Stimulated activated effector memory CD8-positive, alpha-beta T cell treated with anti-CD3 and anti-CD28 coated beads, Interleukin-12 subunit alpha, Interleukin-12 subunit beta, amount 100 ng/mL, for 72 hours (primary cell): ENCODE results near the gene KPNA4.
A peak's percentile ranks its signal among the peaks of the same experiment; 100 is the strongest.
"Not testable (repeated sequence)": the region's sequence is repeated elsewhere in the genome, so short reads cannot be mapped to it uniquely, and the experiment has no call there.

ENCODE experiments used
- ATAC-seq: fragments of 150-1000 bp; cut with Tn5 transposase; 2 replicates; pipeline ENCODE4 v1.10.0; 2021
- DNase-seq, 2 donors: peaks; one replicate each; pipeline ENCODE4 v3.0.0; 2021 to 2022; ENCODE audit warnings: low spot score in 2 of 2
- H3K27ac Mint-ChIP-seq: one replicate; pipeline ENCODE4 v1.8.0; 2022; ENCODE audit warnings: mild to moderate bottlenecking, mixed read lengths
- H3K36me3 Mint-ChIP-seq: one replicate; pipeline ENCODE4 v1.8.0; 2022; ENCODE audit warnings: mild to moderate bottlenecking, mixed read lengths
- H3K4me1 Mint-ChIP-seq: one replicate; pipeline ENCODE4 v1.8.0; 2022; ENCODE audit warnings: mixed read lengths
- H3K4me3 Mint-ChIP-seq: one replicate; pipeline ENCODE4 v1.8.0; 2022; ENCODE audit warnings: mild to moderate bottlenecking, mixed read lengths
- H3K9me3 Mint-ChIP-seq: one replicate; pipeline ENCODE4 v1.8.0; 2022; ENCODE audit warnings: mixed read lengths

Gene KPNA4

GRCh38 chr3:160554980-160555379, 10.4 kb downstream of the KPNA4 start:
- Mint-ChIP-seq H3K36me3 (no peaks in the 10 kb centered on the region), H3K4me3 (no peak overlapping the region), H3K9me3 (no peaks in the 10 kb centered on the region), H3K4me1 (peaks cover 60% of the 10 kb centered on the region), H3K27ac (no peak overlapping the region)
- DNase-seq (no peak), ATAC-seq (no peak)

- no peak overlapping the region for H3K4me3 Mint-ChIP-seq
- ATAC-seq (no peak), DNase-seq (no peak)
- H3K4me1 Mint-ChIP-seq = peaks cover 55% of the 10 kb centered on the region
- no peaks in the 10 kb centered on the region for H3K9me3 Mint-ChIP-seq
- H3K36me3 Mint-ChIP-seq = no peaks in the 10 kb centered on the region
- H3K27ac Mint-ChIP-seq = no peak overlapping the region
Observed at GRCh38 chr3:160553827-160554226, 11.5 kb downstream of the KPNA4 start.

- Mint-ChIP-seq H3K27ac (peak overlapping the region; percentile 65), H3K36me3 (no peaks in the 10 kb centered on the region), H3K4me3 (no peak overlapping the region), H3K9me3 (no peaks in the 10 kb centered on the region), H3K4me1 (peaks cover 66% of the 10 kb centered on the region)
- DNase-seq = no peak
- no peak for ATAC-seq
Observed at GRCh38 chr3:160546727-160547126, 18.6 kb downstream of the KPNA4 start.

GRCh38 chr3:160545504-160545871, 19.9 kb downstream of the KPNA4 start:
- ATAC-seq = no peak
- no peaks in the 10 kb centered on the region for H3K9me3 Mint-ChIP-seq
- H3K36me3 Mint-ChIP-seq = no peaks in the 10 kb centered on the region
- H3K4me3 Mint-ChIP-seq = no peak overlapping the region
- peak overlapping the region; percentile 3 for H3K27ac Mint-ChIP-seq
- peaks cover 59% of the 10 kb centered on the region for H3K4me1 Mint-ChIP-seq
- no peak for DNase-seq

GRCh38 chr3:160544844-160545503, 20.4 kb downstream of the KPNA4 start:
- ATAC-seq (no peak), DNase-seq (no peak)
- no peaks in the 10 kb centered on the region for H3K36me3 Mint-ChIP-seq
- H3K4me1 Mint-ChIP-seq = peaks cover 60% of the 10 kb centered on the region
- no peaks in the 10 kb centered on the region for H3K9me3 Mint-ChIP-seq
- peak overlapping the region; percentile 3 for H3K27ac Mint-ChIP-seq
- H3K4me3 Mint-ChIP-seq = no peak overlapping the region

- peaks cover 7% of the 10 kb centered on the region for H3K36me3 Mint-ChIP-seq
- H3K9me3 Mint-ChIP-seq = no peaks in the 10 kb centered on the region
- H3K27ac Mint-ChIP-seq = no peak overlapping the region
- H3K4me3 Mint-ChIP-seq = no peak overlapping the region
- no peak for ATAC-seq
- no peak for DNase-seq
- H3K4me1 Mint-ChIP-seq = peaks cover 46% of the 10 kb centered on the region
Observed at GRCh38 chr3:160540551-160540950, 24.8 kb downstream of the KPNA4 start.

GRCh38 chr3:160538895-160539294, 26.5 kb downstream of the KPNA4 start:
- peak overlapping the region; percentile 45 for H3K27ac Mint-ChIP-seq
- no peak overlapping the region for H3K4me3 Mint-ChIP-seq
- DNase-seq (no peak), ATAC-seq (no peak)
- peaks cover 31% of the 10 kb centered on the region for H3K4me1 Mint-ChIP-seq
- peaks cover 24% of the 10 kb centered on the region for H3K36me3 Mint-ChIP-seq
- no peaks in the 10 kb centered on the region for H3K9me3 Mint-ChIP-seq

- Mint-ChIP-seq H3K36me3 (peaks cover 34% of the 10 kb centered on the region), H3K4me3 (no peak overlapping the region), H3K9me3 (no peaks in the 10 kb centered on the region), H3K4me1 (peaks cover 29% of the 10 kb centered on the region), H3K27ac (no peak overlapping the region)
- DNase-seq (no peak), ATAC-seq (no peak)
Observed at GRCh38 chr3:160537729-160538128, 27.6 kb downstream of the KPNA4 start.

- Mint-ChIP-seq H3K36me3 (peaks cover 87% of the 10 kb centered on the region), H3K4me3 (no peak overlapping the region), H3K9me3 (no peaks in the 10 kb centered on the region), H3K27ac (peak overlapping the region; percentile 69), H3K4me1 (no peaks in the 10 kb centered on the region)
- ATAC-seq (no peak), DNase-seq (no peak)
Observed at GRCh38 chr3:160532371-160532770, 33.0 kb downstream of the KPNA4 start.

GRCh38 chr3:160531311-160531710, 34.1 kb downstream of the KPNA4 start:
- no peak overlapping the region for H3K27ac Mint-ChIP-seq
- ATAC-seq (no peak), DNase-seq (no peak)
- H3K9me3 Mint-ChIP-seq = no peaks in the 10 kb centered on the region
- no peak overlapping the region for H3K4me3 Mint-ChIP-seq
- no peaks in the 10 kb centered on the region for H3K4me1 Mint-ChIP-seq
- peaks cover 98% of the 10 kb centered on the region for H3K36me3 Mint-ChIP-seq

GRCh38 chr3:160516391-160516790, 49.0 kb downstream of the KPNA4 start:
- not testable (repeated sequence) for H3K4me1 Mint-ChIP-seq, DNase-seq, H3K4me3 Mint-ChIP-seq, H3K27ac Mint-ChIP-seq, ATAC-seq, H3K9me3 Mint-ChIP-seq
- H3K36me3 Mint-ChIP-seq = peaks cover 100% of the 10 kb centered on the region

GRCh38 chr3:160501325-160501724, 64.0 kb downstream of the KPNA4 start:
- Mint-ChIP-seq H3K4me3 (no peak overlapping the region), H3K27ac (no peak overlapping the region), H3K36me3 (peaks cover 79% of the 10 kb centered on the region), H3K4me1 (no peaks in the 10 kb centered on the region), H3K9me3 (no peaks in the 10 kb centered on the region)
- ATAC-seq = no peak
- no peak for DNase-seq

- no peak overlapping the region for H3K4me3 Mint-ChIP-seq
- H3K27ac Mint-ChIP-seq = no peak overlapping the region
- H3K4me1 Mint-ChIP-seq = no peaks in the 10 kb centered on the region
- H3K9me3 Mint-ChIP-seq = no peaks in the 10 kb centered on the region
- no peak for DNase-seq
- no peak for ATAC-seq
- H3K36me3 Mint-ChIP-seq = peaks cover 48% of the 10 kb centered on the region
Observed at GRCh38 chr3:160498202-160498601, 67.2 kb downstream of the KPNA4 start.

- H3K27ac Mint-ChIP-seq = no peak overlapping the region
- no peaks in the 10 kb centered on the region for H3K9me3 Mint-ChIP-seq
- ATAC-seq = no peak
- no peak overlapping the region for H3K4me3 Mint-ChIP-seq
- peaks cover 4% of the 10 kb centered on the region for H3K4me1 Mint-ChIP-seq
- DNase-seq = no peak
- no peaks in the 10 kb centered on the region for H3K36me3 Mint-ChIP-seq
Observed at GRCh38 chr3:160490166-160490565, 75.2 kb downstream of the KPNA4 start.

GRCh38 chr3:160486459-160486869, 78.9 kb downstream of the KPNA4 start:
- Mint-ChIP-seq H3K4me3 (no peak overlapping the region), H3K9me3 (no peaks in the 10 kb centered on the region), H3K36me3 (no peaks in the 10 kb centered on the region), H3K4me1 (peaks cover 6% of the 10 kb centered on the region), H3K27ac (no peak overlapping the region)
- DNase-seq (no peak), ATAC-seq (no peak)

GRCh38 chr3:160482796-160483195, 82.6 kb downstream of the KPNA4 start:
- Mint-ChIP-seq H3K4me1 (peaks cover 6% of the 10 kb centered on the region), H3K36me3 (no peaks in the 10 kb centered on the region), H3K9me3 (no peaks in the 10 kb centered on the region), H3K27ac (no peak overlapping the region), H3K4me3 (no peak overlapping the region)
- ATAC-seq = no peak
- DNase-seq = no peak

GRCh38 chr3:160481856-160482255, 83.5 kb downstream of the KPNA4 start:
- H3K9me3 Mint-ChIP-seq = no peaks in the 10 kb centered on the region
- no peak for ATAC-seq
- DNase-seq = no peak
- no peaks in the 10 kb centered on the region for H3K36me3 Mint-ChIP-seq
- H3K4me1 Mint-ChIP-seq = peaks cover 6% of the 10 kb centered on the region
- no peak overlapping the region for H3K27ac Mint-ChIP-seq
- H3K4me3 Mint-ChIP-seq = no peak overlapping the region
